ENCODE measurements around the gene PDE11A. TPM values are rescaled to one million over a fixed set of nuclear protein-coding genes. Genes with fewer than 3 reads are reported as not detected.

Gene PDE11A
- total RNA-seq, 1 experiment from 2014 or later = 0.13 TPM

- H3K4me2 ChIP-seq (ENCODE audit: insufficient read depth, insufficient read length, low read length) = no peak overlapping the region
- no peak overlapping the region for H3K27ac Mint-ChIP-seq
- H3K4me3 Mint-ChIP-seq = no peak overlapping the region
- H3K79me1 ChIP-seq (ENCODE audit: insufficient read depth, low read depth, low read length, poor library complexity, severe bottlenecking) = no peaks in the 10 kb centered on the region
- H2BK15ac ChIP-seq (ENCODE audit: low read depth, low read length) = no peak overlapping the region
- H3K9me3 ChIP-seq (ENCODE audit: control insufficient read depth, low read depth, low read length) = no peaks in the 10 kb centered on the region
- peaks cover 11% of the 10 kb centered on the region for H3K4me1 ChIP-seq (ENCODE audit: insufficient read depth, low read length)
- H3K4me1 Mint-ChIP-seq = peaks cover 22% of the 10 kb centered on the region in 2 experiments
- H3K9me3 Mint-ChIP-seq = peaks cover 0 to 4% of the 10 kb centered on the region in 2 experiments; a peak in 1 of 5 replicates
- no peak overlapping the region for H2AFZ ChIP-seq (ENCODE audit: low read length)
- H2BK20ac ChIP-seq (ENCODE audit: low read depth, low read length, poor library complexity, severe bottlenecking) = no peak overlapping the region
- no peaks in the 10 kb centered on the region; the same call in 1 of the 2 replicates for H3K27me3 ChIP-seq (ENCODE audit: insufficient read depth, low read length)
- TF ChIP-seq CTCF (conservative IDR thresholded peaks at IDR 0.05) = no peak
- no peak overlapping the region for H3K9ac ChIP-seq (ENCODE audit: extremely low read depth, insufficient read length, low read length)
- H3K4ac ChIP-seq (ENCODE audit: low read depth, low read length) = no peak overlapping the region
- DNase-seq = no peak
- H3K14ac ChIP-seq (ENCODE audit: insufficient read depth, low read length) = no peak overlapping the region
- H3K23ac ChIP-seq (ENCODE audit: insufficient read length, low read depth, low read length) = no peak overlapping the region
- no peaks in the 10 kb centered on the region for H3K27me3 Mint-ChIP-seq (ENCODE audit: low read depth)
- H2BK5ac ChIP-seq (ENCODE audit: insufficient read length, low read length) = no peak overlapping the region
- H3K27ac ChIP-seq (ENCODE audit: insufficient read length, low read depth, low read length) = no peak overlapping the region
- no peak overlapping the region for H4K91ac ChIP-seq (ENCODE audit: insufficient read length, low read depth, low read length)
- H2BK120ac ChIP-seq (ENCODE audit: low read depth, low read length, poor library complexity, severe bottlenecking) = no peak overlapping the region
- no peak overlapping the region for H4K5ac ChIP-seq (ENCODE audit: insufficient read length, low read depth, low read length)
- no peak overlapping the region for H2BK12ac ChIP-seq (ENCODE audit: insufficient read length, low read depth, low read length)
- no peaks in the 10 kb centered on the region for H3K36me3 Mint-ChIP-seq (ENCODE audit: insufficient read depth in 1 of 3, low read depth in 3 of 3)
- H3K18ac ChIP-seq (ENCODE audit: insufficient read length, low read depth, low read length) = no peak overlapping the region
- no peak overlapping the region for H4K8ac ChIP-seq (replicated peaks; ENCODE audit: insufficient read length, low read depth, low read length)
- H3K23me2 ChIP-seq (ENCODE audit: insufficient read length, low read depth, low read length, poor library complexity, severe bottlenecking) = no peaks in the 10 kb centered on the region
- no peaks in the 10 kb centered on the region for H3K79me2 ChIP-seq (ENCODE audit: insufficient read depth, low read length)
- H2AK5ac ChIP-seq (ENCODE audit: insufficient read length, low read length) = no peak overlapping the region
- no peak overlapping the region for H3T11ph ChIP-seq (ENCODE audit: low read length)
- H4K20me1 ChIP-seq (ENCODE audit: control insufficient read depth, insufficient read depth, insufficient read length) = no peaks in the 10 kb centered on the region
- no peak overlapping the region for H3K56ac ChIP-seq (ENCODE audit: insufficient read length, low read depth, low read length)
- WGBS (ENCODE audit: extremely low coverage, insufficient read length, low lambda C conversion rate) = no CpG with 5 or more reads among the region's 2 CpGs
These were observed 186.6 kb downstream of the PDE11A start for GRCh38 chr2:177885828-177886466.
